PC-9 (cell line): Measurements from ENCODE around the gene SNORC. TPM values are rescaled to one million over a fixed set of nuclear protein-coding genes. Genes with fewer than 3 reads are reported as not detected.

Source experiments
- BruUV-seq: library from RNA; stranded (reverse); fragments of 400-500 nt; replicated peaks from 2 replicates; lab custom pipeline; 2021; lab: Mats Ljungman, UMichigan
- CTCF ChIA-PET: fragments of 300-600 bp; sonication (Branson Sonifier 250); formaldehyde crosslinking; loops from one replicate; lab custom pipeline; 2022; ENCODE audit warnings: antibody characterized with exemption; lab: Charles Lee
- POLR2A ChIA-PET: fragments of 300-600 bp; sonication (Branson Sonifier 250); formaldehyde crosslinking; loops from one replicate; lab custom pipeline; 2022; ENCODE audit warnings: antibody characterized with exemption; ENCODE audit not compliant: unreplicated experiment; lab: Charles Lee
- DNase-seq, 2 experiments: peaks; one replicate each; pipeline versions ENCODE4 v3.0.0 to v3.0.0-alpha.2; 2015 to 2022; ENCODE audit warnings: mixed read lengths in 1 of 2
- H2AFZ ChIP-seq: fragments of 200-600 bp; sonication (generic); 2 replicates; pipeline ENCODE4 v1.8.1; 2017; ENCODE audit warnings: antibody characterized with exemption
- H3F3A ChIP-seq: fragments of 200-600 bp; sonication (generic); 2 replicates; pipeline ENCODE4 v1.8.1; 2017; ENCODE audit warnings: antibody characterized with exemption, mild to moderate bottlenecking, low read depth; ENCODE audit not compliant: insufficient read depth
- H3K27ac ChIP-seq: fragments of 200-600 bp; sonication (generic); 2 replicates; pipeline ENCODE4 v1.6.1; 2016; ENCODE audit warnings: mixed run types
- H3K27me3 ChIP-seq: fragments of 200-600 bp; sonication (generic); 2 replicates; pipeline ENCODE4 v1.6.1; 2016; ENCODE audit warnings: low read depth, mixed run types; ENCODE audit not compliant: insufficient read depth
- H3K36me3 ChIP-seq: fragments of 200-600 bp; sonication (generic); 2 replicates; pipeline ENCODE4 v1.6.1; 2016; ENCODE audit warnings: low read depth, mixed run types
- H3K4me1 ChIP-seq: fragments of 200-600 bp; sonication (generic); replicated peaks from 2 replicates; pipeline ENCODE4 v1.6.1; 2016; ENCODE audit warnings: mixed run types; ENCODE audit not compliant: insufficient read depth
- H3K4me2 ChIP-seq: fragments of 200-600 bp; sonication (generic); 2 replicates; pipeline ENCODE4 v1.6.1; 2017; ENCODE audit warnings: mixed run types
- H3K4me3 ChIP-seq: fragments of 200-600 bp; sonication (generic); 2 replicates; pipeline ENCODE4 v1.6.1; 2016; ENCODE audit warnings: mixed run types
- H3K79me2 ChIP-seq: fragments of 200-600 bp; sonication (generic); 2 replicates; pipeline ENCODE4 v1.6.1; 2017; ENCODE audit warnings: low read depth, mixed run types
- H3K9me2 ChIP-seq: fragments of 200-600 bp; sonication (generic); 2 replicates; pipeline ENCODE4 v1.8.1; 2017; ENCODE audit warnings: mild to moderate bottlenecking; ENCODE audit not compliant: insufficient read depth
- H3K9me3 ChIP-seq: fragments of 200-600 bp; sonication (generic); 2 replicates; pipeline ENCODE4 v1.8.1; 2016; ENCODE audit warnings: low read depth; ENCODE audit not compliant: insufficient read depth
- H4K20me1 ChIP-seq: fragments of 200-600 bp; sonication (generic); 2 replicates; pipeline ENCODE4 v1.8.1; 2017; ENCODE audit not compliant: insufficient read depth
- CTCF ChIP-seq: fragments of 200-600 bp; sonication (generic); conservative IDR thresholded peaks from 2 replicates; pipeline ENCODE4 v1.6.1; 2017; ENCODE audit warnings: mixed run types, antibody characterized with exemption, mild to moderate bottlenecking, moderate library complexity
- EZH2 ChIP-seq: fragments of 200-600 bp; sonication (generic); IDR thresholded peaks from 2 replicates; pipeline ENCODE4 v1.8.0; 2017; ENCODE audit warnings: antibody characterized with exemption, low read depth
- intact Hi-C: fragments of 100-400 bp; cut with micrococcal nuclease; formaldehyde crosslinking; loops from one replicate; pipeline ENCODE4 v1.10.0; 2022; ENCODE audit not compliant: unreplicated experiment
- total RNA-seq: library from RNA; stranded (reverse); gene quantifications from 2 replicates; pipeline ENCODE4 v1.2.3, GENCODE V29; 2021

The SNORC gene
- total RNA-seq, 1 experiment from 2014 or later: 10.4 TPM

- H3K36me3 ChIP-seq: no peaks in the 10 kb centered on the region
- TF ChIP-seq CTCF (no peak), EZH2 (no peak)
- ChIA-PET CTCF (no interaction called here), POLR2A (no interaction called here)
- H3K79me2 ChIP-seq: no peaks in the 10 kb centered on the region
- H3K27ac ChIP-seq: no peak overlapping the region
- no peaks in the 10 kb centered on the region for H3K9me2 ChIP-seq
- no peaks in the 10 kb centered on the region for H3K4me1 ChIP-seq
- intact Hi-C loops: no loop called here
- no peaks in the 10 kb centered on the region for H4K20me1 ChIP-seq
- no TSS peak for BruUV-seq
- no peaks in the 10 kb centered on the region for H3K9me3 ChIP-seq
- DNase-seq: no peak
- no peak overlapping the region for H3K4me3 ChIP-seq
- H2AFZ ChIP-seq: no peak overlapping the region
- no peaks in the 10 kb centered on the region for H3F3A ChIP-seq
- no peak overlapping the region for H3K4me2 ChIP-seq
- no peaks in the 10 kb centered on the region for H3K27me3 ChIP-seq
Measured at GRCh38 chr2:232920760-232921159, 50.7 kb downstream of the SNORC start.

GRCh38 chr2:232924433-232924832, 54.4 kb downstream of the SNORC start:
- ChIA-PET CTCF (no interaction called here), POLR2A (no interaction called here)
- intact Hi-C loops: no loop called here
- Histone ChIP-seq H3F3A (no peaks in the 10 kb centered on the region), H4K20me1 (no peaks in the 10 kb centered on the region), H3K9me3 (no peaks in the 10 kb centered on the region), H3K9me2 (no peaks in the 10 kb centered on the region), H3K79me2 (no peaks in the 10 kb centered on the region), H3K27me3 (no peaks in the 10 kb centered on the region), H3K27ac (no peak overlapping the region), H3K36me3 (no peaks in the 10 kb centered on the region), H3K4me3 (no peak overlapping the region), H3K4me2 (no peak overlapping the region), H2AFZ (no peak overlapping the region), H3K4me1 (no peaks in the 10 kb centered on the region)
- TF ChIP-seq CTCF (no peak), EZH2 (no peak)
- BruUV-seq: no TSS peak
- DNase-seq: no peak

- Histone ChIP-seq H3K9me3 (no peaks in the 10 kb centered on the region), H4K20me1 (no peaks in the 10 kb centered on the region), H3K4me1 (no peaks in the 10 kb centered on the region), H3K4me2 (no peak overlapping the region), H3K27ac (no peak overlapping the region), H3K9me2 (no peaks in the 10 kb centered on the region), H3K4me3 (no peak overlapping the region), H3F3A (no peaks in the 10 kb centered on the region), H3K79me2 (no peaks in the 10 kb centered on the region), H3K36me3 (no peaks in the 10 kb centered on the region), H2AFZ (no peak overlapping the region), H3K27me3 (no peaks in the 10 kb centered on the region)
- ChIA-PET POLR2A (no interaction called here), CTCF (no interaction called here)
- intact Hi-C loops: no loop called here
- no peak for TF ChIP-seq EZH2
- no peak for TF ChIP-seq CTCF
- no peak for DNase-seq
- no TSS peak for BruUV-seq
Measured at GRCh38 chr2:232925153-232925820, 55.2 kb downstream of the SNORC start.
